ENCODE results near the gene SCAF8. TPM values are rescaled to one million over a fixed set of nuclear protein-coding genes. Genes with fewer than 3 reads are reported as not detected.

SCAF8 gene
- total and polyA plus RNA-seq, 9 of the 15 experiments (the other 6 are each of a cell fraction or from before 2014, with no cell fraction given), result 10.5 to 46.6 (median 23.2) TPM

- POLR2A ChIA-PET, result no interaction called here
- intact Hi-C loops (cut with micrococcal nuclease), result no loop called here
- peaks cover 9% of the 10 kb centered on the region for H3K36me3 ChIP-seq (ENCODE audit: control insufficient read depth, insufficient read depth, low read length)
- no peak overlapping the region for H3K27ac ChIP-seq (ENCODE audit: extremely low read depth, low read depth, low read length)
- H2AFZ ChIP-seq (ENCODE audit: low read depth, low read length), result no peak overlapping the region
- ATAC-seq (no peak), FAIRE-seq (no peak), DNase-seq (ENCODE audit: extremely low read depth in 1 of 4, low spot score in 3 of 4) (no peak)
- peaks cover 82% of the 10 kb centered on the region for H3K79me2 ChIP-seq (ENCODE audit: control insufficient read depth, insufficient read depth, low read length)
- H3K4me3 ChIP-seq, result no peak overlapping the region
- CTCF ChIA-PET (ENCODE audit: low intra/inter-chr PET ratio), result no interaction called here
- in situ Hi-C loops (cut with MboI), result no loop called here
- H3K4me1 ChIP-seq (replicated peaks in 1 of 2; ENCODE audit: control insufficient read depth in 2 of 2, insufficient read depth in 2 of 2, low read length in 2 of 2), result 0 out of 5 replicates have a peak, but pooled peaks cover 0 to 7% of the 10 kb centered on the region in 2 experiments
- H3K9ac ChIP-seq (ENCODE audit: insufficient read depth in 1 of 2, low read depth in 2 of 2, low read length in 2 of 2), result no peak overlapping the region
- H3K27me3 ChIP-seq (ENCODE audit: control insufficient read depth in 2 of 2, insufficient read depth in 2 of 2, low read length in 2 of 2), result no peaks in the 10 kb centered on the region
- no peaks in the 10 kb centered on the region for H3K9me3 ChIP-seq (replicated peaks; ENCODE audit: control insufficient read depth, insufficient read depth, low read depth, low read length)
- H3K4me2 ChIP-seq (ENCODE audit: insufficient read depth, low read length), result no peak overlapping the region
- H3K9me1 ChIP-seq (ENCODE audit: control insufficient read depth, insufficient read depth, low read length), result no peaks in the 10 kb centered on the region
- WGBS (ENCODE audit: insufficient coverage, low coverage, missing lambda C conversion rate), result 82% methylated on average over 2 of the region's 2 CpGs
- H4K20me1 ChIP-seq (replicated peaks; ENCODE audit: control insufficient read depth, insufficient read depth, low read length), result peaks cover 13% of the 10 kb centered on the region; the same call in 1 of the 2 replicates
- BruUV-seq (replicated peaks), result no TSS peak
- TF ChIP-seq CEBPG (CRISPR knock-in tag; IDR thresholded peaks at IDR 0.05), result peak; percentile 8; the same call in 1 of the 2 replicates
- peak; percentile 59 to 94 for TF ChIP-seq CEBPG (tag; conservative IDR thresholded peaks at IDR 0.05 in 1 of 2, IDR thresholded peaks at IDR 0.05 in 1 of 2)
- TF ChIP-seq ZSCAN29 (IDR thresholded peaks at IDR 0.05), result no peak
- TF ChIP-seq CREB5 (CRISPR knock-in tag; IDR thresholded peaks at IDR 0.05), result no peak
- no peak for TF ChIP-seq HIVEP1 (CRISPR knock-in tag; IDR thresholded peaks at IDR 0.05)
- TF ChIP-seq IRF9 (tag; IDR thresholded peaks at IDR 0.05), result peak; percentile 41; the same call in 1 of the 2 replicates
- no peak for TF ChIP-seq MLX (CRISPR knock-in tag; conservative IDR thresholded peaks at IDR 0.05)
- TF ChIP-seq MTA2 (IDR thresholded peaks at IDR 0.05; ENCODE audit: low read depth), result no peak
- TF ChIP-seq CEBPB (tag; IDR thresholded peaks at IDR 0.05), result peak; percentile 94
Observed at GRCh38 chr6:154847318-154847717, 114.1 kb downstream of the SCAF8 start.

All from K562 (cell line).